MM.1S (cell line): ENCODE measurements around the gene ATL2.

ENCODE experiments used
- CTCF ChIP-seq: fragments of 300-600 bp; sonication (generic); IDR thresholded peaks from 2 replicates; pipeline ENCODE4 v1.5.1; 2016; ENCODE audit warnings: antibody characterized with exemption, low read length, mixed read lengths
- EZH2 ChIP-seq: fragments of 300-600 bp; sonication (generic); optimal IDR thresholded peaks from 2 replicates; pipeline ENCODE3; 2017; ENCODE audit warnings: low read depth, mild to moderate bottlenecking, antibody characterized with exemption, low read length, mixed read lengths
- EZH2phosphoT487 ChIP-seq: fragments of 300-600 bp; sonication (generic); IDR thresholded peaks from 2 replicates; pipeline ENCODE4 v1.6.1; 2018; ENCODE audit warnings: antibody characterized with exemption, low read length

- no peak for TF ChIP-seq EZH2
- no peak for TF ChIP-seq CTCF
- no peak for TF ChIP-seq EZH2phosphoT487
Measured at GRCh38 chr2:38301969-38302702, 74.9 kb downstream of the ATL2 start.
